OCI-LY7 (cell line): ENCODE data around the gene GBE1. TPM values are rescaled to one million over a fixed set of nuclear protein-coding genes. Genes with fewer than 3 reads are reported as not detected.

Source experiments
- BruUV-seq: library from RNA; stranded (reverse); fragments of 400-500 nt; replicated peaks from 2 replicates; lab custom pipeline; 2021; lab: Mats Ljungman, UMichigan
- CTCF ChIA-PET: fragments of 300-600 bp; sonication (Branson Sonifier 250); formaldehyde crosslinking; loops from one replicate; lab custom pipeline; 2022; ENCODE audit warnings: antibody characterized with exemption; ENCODE audit not compliant: unreplicated experiment; lab: Charles Lee
- POLR2A ChIA-PET: fragments of 300-600 bp; sonication (Branson Sonifier 250); formaldehyde crosslinking; loops from one replicate; lab custom pipeline; 2022; ENCODE audit warnings: antibody characterized with exemption; lab: Charles Lee
- DNase-seq: peaks from one replicate; pipeline ENCODE4 v3.0.0-alpha.2; 2015; ENCODE audit warnings: low spot score
- H2AFZ ChIP-seq: fragments of 200-600 bp; sonication (generic), shearing (Covaris generic); 2 replicates; pipeline ENCODE4 v1.6.1; 2014; ENCODE audit warnings: mild to moderate bottlenecking, antibody characterized with exemption, low read length, moderate library complexity
- H3K27ac ChIP-seq: fragments of 200-600 bp; sonication (generic); 2 replicates; pipeline ENCODE4 v1.5.1; 2014; ENCODE audit warnings: mixed run types, low read depth, mild to moderate bottlenecking, moderate library complexity, low read length, inconsistent platforms; ENCODE audit not compliant: poor library complexity, severe bottlenecking
- H3K36me3 ChIP-seq: fragments of 200-600 bp; sonication (generic); 2 replicates; pipeline ENCODE4 v1.6.1; 2014; ENCODE audit warnings: mild to moderate bottlenecking, antibody characterized with exemption, low read length, moderate library complexity, mixed read lengths; ENCODE audit not compliant: insufficient read depth
- H3K4me1 ChIP-seq: fragments of 200-600 bp; sonication (generic); 2 replicates; pipeline ENCODE4 v1.5.1; 2014; ENCODE audit warnings: mild to moderate bottlenecking, low read length; ENCODE audit not compliant: insufficient read depth, poor library complexity, severe bottlenecking
- H3K4me2 ChIP-seq: fragments of 200-600 bp; sonication (generic); 2 replicates; pipeline ENCODE4 v1.6.1; 2014; ENCODE audit warnings: mild to moderate bottlenecking, low read length
- H3K4me3 ChIP-seq: fragments of 200-600 bp; sonication (generic); 2 replicates; pipeline ENCODE4 v1.5.1; 2014; ENCODE audit warnings: mild to moderate bottlenecking, low read depth, low read length; ENCODE audit not compliant: poor library complexity, severe bottlenecking
- H3K79me2 ChIP-seq: fragments of 200-600 bp; sonication (generic); 2 replicates; pipeline ENCODE4 v1.6.1; 2016; ENCODE audit warnings: low read depth, mild to moderate bottlenecking, low read length, moderate library complexity, mixed read lengths; ENCODE audit not compliant: insufficient read depth
- H3K9me2 ChIP-seq: fragments of 200-600 bp; sonication (generic); 2 replicates; pipeline ENCODE4 v1.6.1; 2016; ENCODE audit warnings: mild to moderate bottlenecking, low read length, mixed read lengths; ENCODE audit not compliant: insufficient read depth
- H3K9me3 ChIP-seq: fragments of 200-600 bp; sonication (generic); 2 replicates; pipeline ENCODE4 v1.6.1; 2014; ENCODE audit warnings: mild to moderate bottlenecking, mixed run types, low read length, mixed read lengths
- H4K20me1 ChIP-seq: fragments of 200-600 bp; sonication (generic); 2 replicates; pipeline ENCODE4 v1.6.1; 2014; ENCODE audit warnings: mild to moderate bottlenecking, antibody characterized with exemption, low read length, moderate library complexity, mixed read lengths; ENCODE audit not compliant: insufficient read depth
- EZH2phosphoT487 ChIP-seq: fragments of 200-600 bp; sonication (generic); IDR thresholded peaks from 2 replicates; pipeline ENCODE4 v1.6.1; 2018; ENCODE audit warnings: low read depth, borderline replicate concordance, mild to moderate bottlenecking, mixed run types, antibody characterized with exemption, low read length, moderate library complexity, mixed read lengths
- intact Hi-C: fragments of 100-400 bp; cut with micrococcal nuclease; formaldehyde crosslinking; loops from one replicate; pipeline ENCODE4 v1.10.0; 2022; ENCODE audit not compliant: unreplicated experiment
- total RNA-seq, 2 experiments: library from RNA; depleted of rRNA in 1 of 2; stranded (reverse); fragments of >200 nt in 1 of 2; shearing (Covaris generic) in 1 of 2; gene quantifications; 2 replicates each; pipeline ENCODE4 v1.2.3, GENCODE V29; 2014 to 2022
- TF ChIP-seq, protein P1 (sequence below): fragments of 200-600 bp; sonication (generic); conservative IDR thresholded peaks from 2 replicates; pipeline ENCODE4 v1.5.1; 2014; ENCODE audit warnings: mild to moderate bottlenecking, antibody characterized with exemption, low read length, moderate library complexity, mixed read lengths

GBE1 gene
- total RNA-seq, 2 experiments from 2014 or later: 10.7 to 24.4 TPM

DNA sequence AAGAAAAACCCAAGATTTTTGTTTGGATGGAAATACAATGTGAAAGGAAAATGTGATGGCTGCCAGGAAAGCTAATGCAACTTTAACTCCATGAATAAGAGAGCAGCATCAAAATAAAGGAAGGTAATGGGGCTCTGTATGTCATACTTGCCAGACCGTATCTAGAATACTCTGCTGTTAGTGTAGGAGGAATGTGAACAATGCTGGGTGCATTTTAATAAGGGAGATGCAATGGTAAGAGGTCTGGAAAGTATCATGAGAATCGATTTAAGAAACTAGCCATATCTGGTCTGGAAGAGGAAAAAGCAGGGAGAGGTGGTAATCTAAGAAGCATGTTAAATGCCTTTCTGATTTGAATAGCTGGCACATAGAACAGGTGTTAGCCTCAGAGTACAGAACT lies 239.6 kb downstream of the GBE1 start:
- no peak overlapping the region for H2AFZ ChIP-seq
- no peaks in the 10 kb centered on the region for H3K79me2 ChIP-seq
- H3K4me1 ChIP-seq: no peaks in the 10 kb centered on the region
- CTCF ChIA-PET: no interaction called here
- no peak for DNase-seq
- peaks cover 3% of the 10 kb centered on the region; the same call in 1 of the 2 replicates for H4K20me1 ChIP-seq
- POLR2A ChIA-PET: no interaction called here
- no peak overlapping the region for H3K4me3 ChIP-seq
- H3K4me2 ChIP-seq: no peak overlapping the region
- intact Hi-C loops: no loop called here
- TF ChIP-seq, protein P1, sequence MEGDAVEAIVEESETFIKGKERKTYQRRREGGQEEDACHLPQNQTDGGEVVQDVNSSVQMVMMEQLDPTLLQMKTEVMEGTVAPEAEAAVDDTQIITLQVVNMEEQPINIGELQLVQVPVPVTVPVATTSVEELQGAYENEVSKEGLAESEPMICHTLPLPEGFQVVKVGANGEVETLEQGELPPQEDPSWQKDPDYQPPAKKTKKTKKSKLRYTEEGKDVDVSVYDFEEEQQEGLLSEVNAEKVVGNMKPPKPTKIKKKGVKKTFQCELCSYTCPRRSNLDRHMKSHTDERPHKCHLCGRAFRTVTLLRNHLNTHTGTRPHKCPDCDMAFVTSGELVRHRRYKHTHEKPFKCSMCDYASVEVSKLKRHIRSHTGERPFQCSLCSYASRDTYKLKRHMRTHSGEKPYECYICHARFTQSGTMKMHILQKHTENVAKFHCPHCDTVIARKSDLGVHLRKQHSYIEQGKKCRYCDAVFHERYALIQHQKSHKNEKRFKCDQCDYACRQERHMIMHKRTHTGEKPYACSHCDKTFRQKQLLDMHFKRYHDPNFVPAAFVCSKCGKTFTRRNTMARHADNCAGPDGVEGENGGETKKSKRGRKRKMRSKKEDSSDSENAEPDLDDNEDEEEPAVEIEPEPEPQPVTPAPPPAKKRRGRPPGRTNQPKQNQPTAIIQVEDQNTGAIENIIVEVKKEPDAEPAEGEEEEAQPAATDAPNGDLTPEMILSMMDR: no peak
- TF ChIP-seq EZH2phosphoT487: no peak
- H3K36me3 ChIP-seq: no peaks in the 10 kb centered on the region
- H3K27ac ChIP-seq: no peak overlapping the region
- no TSS peak for BruUV-seq
- no peaks in the 10 kb centered on the region for H3K9me3 ChIP-seq
- no peaks in the 10 kb centered on the region for H3K9me2 ChIP-seq

DNA sequence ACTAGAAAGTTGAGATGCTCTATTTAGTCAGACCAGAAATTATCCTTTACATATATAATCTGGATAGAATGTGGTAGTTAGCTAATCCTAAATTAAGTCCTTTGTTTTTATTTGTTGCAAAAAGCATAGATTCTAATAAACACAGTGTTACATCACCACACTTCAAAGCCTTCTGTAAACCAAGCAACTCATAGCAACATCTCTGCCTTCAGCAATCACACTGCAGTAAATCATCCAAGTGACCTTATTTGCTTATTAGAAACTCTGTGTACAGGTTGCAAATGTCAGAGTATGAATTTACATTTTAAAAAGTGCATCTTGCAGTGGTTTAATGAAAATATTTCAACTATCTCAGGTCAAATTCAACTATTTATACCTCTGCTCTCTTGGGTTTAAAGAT lies 242.5 kb downstream of the GBE1 start:
- no peak overlapping the region for H2AFZ ChIP-seq
- no peaks in the 10 kb centered on the region for H3K4me1 ChIP-seq
- no peaks in the 10 kb centered on the region for H3K79me2 ChIP-seq
- intact Hi-C loops: no loop called here
- no peak overlapping the region for H3K27ac ChIP-seq
- ChIA-PET POLR2A (interaction anchor here (0.6 kb wide), 1 partner anchor 45 kb away, joined by 3 read pairs; no protein-coding TSS in a partner anchor), CTCF (no interaction called here)
- no peaks in the 10 kb centered on the region for H3K9me2 ChIP-seq
- DNase-seq: no peak
- H3K36me3 ChIP-seq: no peaks in the 10 kb centered on the region
- H3K4me2 ChIP-seq: no peak overlapping the region
- no peak for TF ChIP-seq EZH2phosphoT487
- TF ChIP-seq, protein P1: no peak
- BruUV-seq: no TSS peak
- H3K4me3 ChIP-seq: no peak overlapping the region
- peaks cover 3% of the 10 kb centered on the region; the same call in 1 of the 2 replicates for H4K20me1 ChIP-seq
- no peaks in the 10 kb centered on the region for H3K9me3 ChIP-seq

DNA sequence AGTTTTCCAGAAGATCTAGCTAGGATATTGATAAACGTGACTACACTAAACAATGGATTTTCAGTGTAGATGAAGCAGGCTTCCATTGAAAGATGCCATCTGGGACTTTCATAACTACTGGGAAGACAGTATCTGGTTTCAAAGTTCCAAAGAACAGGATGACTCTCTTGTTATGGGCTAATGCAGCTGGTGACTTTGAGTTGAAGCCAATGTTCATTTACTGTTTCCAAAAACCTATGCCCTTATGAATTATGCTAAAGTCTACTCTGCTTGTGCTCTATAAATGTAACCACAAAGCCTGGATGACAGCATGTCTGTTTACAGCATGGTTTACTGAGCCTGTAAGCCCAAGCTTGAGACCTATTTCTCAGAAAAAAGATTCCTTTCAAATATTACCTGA lies 245.4 kb downstream of the GBE1 start:
- Histone ChIP-seq H3K9me2 (no peaks in the 10 kb centered on the region), H2AFZ (no peak overlapping the region), H3K36me3 (no peaks in the 10 kb centered on the region), H3K27ac (no peak overlapping the region), H3K4me2 (no peak overlapping the region), H3K4me3 (no peak overlapping the region), H3K9me3 (no peaks in the 10 kb centered on the region), H3K79me2 (no peaks in the 10 kb centered on the region), H4K20me1 (peaks cover 3% of the 10 kb centered on the region; the same call in 1 of the 2 replicates), H3K4me1 (no peaks in the 10 kb centered on the region)
- DNase-seq: no peak
- CTCF ChIA-PET: no interaction called here
- TF ChIP-seq, protein P1: no peak
- no peak for TF ChIP-seq EZH2phosphoT487
- POLR2A ChIA-PET: interaction anchor here (0.6 to 1.0 kb wide), 2 partner anchors 9 to 427 kb away, joined by 3 read pairs; no protein-coding TSS in a partner anchor
- intact Hi-C loops: no loop called here
- no TSS peak for BruUV-seq
